ENCODE results near the gene NTNG1.

- TF ChIP-seq CTCF (IDR thresholded peaks at IDR 0.05; ENCODE audit: insufficient read depth, low read depth, low read length) (no peak), EZH2 (IDR thresholded peaks at IDR 0.05; ENCODE audit: insufficient read depth, low read length) (no peak)
Measured at GRCh38 chr1:107358619-107359327, 217.9 kb downstream of the NTNG1 start.
